Measurements from ENCODE around the gene TNS1.

TNS1 gene

GRCh38 chr2:217899231-217900009, 103.4 kb downstream of the TNS1 start:
- Mint-ChIP-seq H3K4me1 (peaks cover 5 to 16% of the 10 kb centered on the region in 2 donors), H3K27ac (no peak overlapping the region), H3K4me3 (no peak overlapping the region), H3K9me3 (no peaks in the 10 kb centered on the region), H3K36me3 (no peaks in the 10 kb centered on the region), H3K27me3 (peaks cover 5 to 20% of the 10 kb centered on the region in 2 donors)
- ATAC-seq (replicated peaks) (peak in 1 of 2 donors; percentile 35), DNase-seq (no peak)

- Mint-ChIP-seq H3K4me3 (no peak overlapping the region), H3K9me3 (no peaks in the 10 kb centered on the region), H3K27ac (no peak overlapping the region), H3K4me1 (peaks cover 5 to 11% of the 10 kb centered on the region in 2 donors), H3K27me3 (peaks cover 0 to 10% of the 10 kb centered on the region in 2 donors), H3K36me3 (no peaks in the 10 kb centered on the region)
- DNase-seq (no peak), ATAC-seq (replicated peaks) (no peak)
Observed at GRCh38 chr2:217897816-217898806, 104.7 kb downstream of the TNS1 start.

DNA sequence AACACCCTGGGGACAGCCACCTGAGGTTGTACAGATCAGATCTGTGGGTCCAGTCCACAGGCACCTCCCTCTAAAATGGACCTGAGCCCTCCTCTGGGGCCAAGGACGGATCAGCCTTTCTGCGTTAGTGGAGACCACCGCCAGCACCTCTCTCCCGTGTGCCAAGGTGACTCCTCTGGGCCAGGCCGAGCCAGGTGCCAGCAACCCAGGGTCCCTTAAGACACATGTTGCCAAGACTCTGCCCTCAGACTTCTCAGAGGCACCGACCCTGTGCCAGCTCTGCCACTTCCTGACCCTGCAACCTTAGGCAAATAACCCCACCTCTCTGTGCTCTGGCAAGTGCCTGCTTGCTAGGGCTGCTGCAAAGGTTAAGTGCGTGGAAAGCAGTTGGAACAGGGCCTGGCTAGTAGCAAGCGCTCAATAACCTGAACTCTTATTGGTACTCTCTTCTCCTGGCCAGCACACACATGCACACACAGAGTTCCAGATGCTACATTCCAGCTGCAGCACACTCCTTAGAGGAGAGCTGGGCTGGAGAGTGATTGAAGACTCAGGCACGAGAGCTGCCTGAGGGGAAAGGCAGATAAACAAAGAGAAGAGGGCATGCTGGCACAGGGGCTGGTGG, 105.6 kb downstream of the TNS1 start:
- no peaks in the 10 kb centered on the region for H3K9me3 Mint-ChIP-seq
- H3K27me3 Mint-ChIP-seq = peaks cover 0 to 7% of the 10 kb centered on the region in 2 donors
- no peaks in the 10 kb centered on the region for H3K36me3 Mint-ChIP-seq
- ATAC-seq (replicated peaks) (no peak), DNase-seq (no peak)
- H3K27ac Mint-ChIP-seq = no peak overlapping the region
- peaks cover 3 to 4% of the 10 kb centered on the region in 2 donors for H3K4me1 Mint-ChIP-seq
- no peak overlapping the region for H3K4me3 Mint-ChIP-seq

GRCh38 chr2:217895070-217895635, 107.6 kb downstream of the TNS1 start:
- DNase-seq (no peak), ATAC-seq (replicated peaks) (no peak)
- Mint-ChIP-seq H3K4me1 (peaks cover 0 to 2% of the 10 kb centered on the region in 2 donors), H3K27ac (no peak overlapping the region), H3K4me3 (no peak overlapping the region), H3K9me3 (no peaks in the 10 kb centered on the region), H3K27me3 (no peaks in the 10 kb centered on the region), H3K36me3 (no peaks in the 10 kb centered on the region)

DNA sequence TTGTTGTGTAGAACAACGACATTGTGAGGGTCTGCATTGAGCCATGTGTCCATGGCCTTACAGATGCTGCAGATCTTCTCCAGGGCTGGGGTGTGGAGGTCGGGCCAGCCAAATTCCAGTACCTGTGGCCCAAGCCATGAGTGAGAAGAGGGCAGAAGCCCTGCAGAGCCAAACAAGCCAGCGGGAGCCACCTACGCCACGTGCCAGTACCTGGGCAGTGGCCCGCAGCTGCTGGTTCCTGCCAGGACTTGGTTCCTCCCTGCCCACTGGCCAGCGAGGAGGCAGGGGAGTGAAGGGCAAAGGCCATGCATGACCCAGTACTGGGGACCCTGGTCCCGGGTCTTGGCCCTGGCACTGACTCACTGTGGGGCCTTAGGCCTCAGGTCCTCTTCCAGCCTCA, 109.4 kb downstream of the TNS1 start:
- H3K4me3 Mint-ChIP-seq = no peak overlapping the region
- H3K9me3 Mint-ChIP-seq = no peaks in the 10 kb centered on the region
- no peaks in the 10 kb centered on the region for H3K36me3 Mint-ChIP-seq
- H3K4me1 Mint-ChIP-seq = no peaks in the 10 kb centered on the region
- ATAC-seq (replicated peaks) (no peak), DNase-seq (no peak)
- H3K27ac Mint-ChIP-seq = no peak overlapping the region
- H3K27me3 Mint-ChIP-seq = no peaks in the 10 kb centered on the region

DNA sequence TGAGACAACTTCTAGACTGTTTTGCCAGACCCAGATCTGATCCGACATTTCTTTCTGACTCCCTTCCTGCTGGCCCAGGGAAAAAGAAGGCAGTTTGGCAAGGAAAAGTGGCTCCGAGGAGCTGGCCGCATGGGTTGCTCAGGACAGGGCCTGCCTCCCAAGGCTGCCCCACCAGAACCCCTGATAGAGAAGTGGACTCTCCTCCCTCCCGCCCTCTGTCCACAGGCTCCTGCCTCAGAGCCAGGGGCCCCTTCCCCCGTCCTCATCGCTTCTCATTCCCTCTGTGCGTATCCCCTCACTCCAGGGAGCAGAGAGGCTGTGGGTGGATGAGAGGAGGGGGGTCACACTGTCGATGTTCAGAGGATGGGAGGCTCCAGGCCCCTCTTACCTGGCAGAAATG, 110.2 kb downstream of the TNS1 start:
- H3K27ac Mint-ChIP-seq = no peak overlapping the region
- no peaks in the 10 kb centered on the region for H3K4me1 Mint-ChIP-seq
- DNase-seq (no peak), ATAC-seq (replicated peaks) (no peak)
- no peaks in the 10 kb centered on the region for H3K36me3 Mint-ChIP-seq
- H3K9me3 Mint-ChIP-seq = no peaks in the 10 kb centered on the region
- H3K27me3 Mint-ChIP-seq = no peaks in the 10 kb centered on the region
- no peak overlapping the region for H3K4me3 Mint-ChIP-seq

DNA sequence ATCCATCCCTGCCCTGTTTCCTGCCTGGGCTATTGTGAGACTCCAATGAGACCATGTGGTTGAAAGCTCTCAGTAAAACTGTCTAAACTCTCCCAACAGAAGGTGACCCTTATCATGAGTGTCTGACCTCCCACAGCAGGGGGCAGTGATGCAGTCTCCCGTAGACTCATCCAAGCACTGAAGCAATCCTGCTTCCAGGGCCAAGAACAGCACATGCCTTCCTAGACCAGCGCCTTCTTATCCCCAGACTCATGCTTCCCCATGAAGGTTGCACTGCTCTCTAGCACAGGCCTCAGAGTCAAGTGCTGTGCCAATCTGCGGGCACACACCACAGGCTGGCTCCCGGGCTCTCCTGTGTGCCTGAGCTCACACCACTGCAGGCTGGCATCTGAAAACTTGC, 112.3 kb downstream of the TNS1 start:
- Mint-ChIP-seq H3K27me3 (no peaks in the 10 kb centered on the region), H3K36me3 (no peaks in the 10 kb centered on the region), H3K4me1 (peaks cover 12 to 20% of the 10 kb centered on the region in 2 donors), H3K4me3 (no peak overlapping the region), H3K9me3 (no peaks in the 10 kb centered on the region), H3K27ac (no peak overlapping the region)
- DNase-seq (no peak), ATAC-seq (replicated peaks) (no peak)

DNA sequence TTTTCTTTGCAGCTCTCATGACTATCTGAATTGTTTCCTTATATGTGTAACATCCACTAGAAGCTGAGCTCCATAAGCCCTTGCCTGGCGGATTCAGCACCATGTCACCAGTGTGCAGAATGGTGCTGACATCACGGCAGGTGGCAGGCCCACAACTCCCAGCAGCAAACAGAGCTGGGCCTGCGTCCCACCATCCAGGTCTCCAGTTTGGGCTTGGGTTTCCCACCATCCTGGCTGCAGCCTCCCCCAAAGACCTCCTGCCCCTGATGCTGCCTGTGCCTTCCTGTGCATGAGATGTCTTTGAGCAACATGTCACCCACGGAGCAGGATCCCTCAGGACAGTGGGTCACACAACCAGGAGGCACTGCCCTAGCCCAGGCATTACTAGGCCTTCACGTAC, 113.1 kb downstream of the TNS1 start:
- Mint-ChIP-seq H3K9me3 (no peaks in the 10 kb centered on the region), H3K4me1 (peaks cover 13 to 23% of the 10 kb centered on the region in 2 donors), H3K27me3 (no peaks in the 10 kb centered on the region), H3K27ac (no peak overlapping the region), H3K36me3 (no peaks in the 10 kb centered on the region), H3K4me3 (no peak overlapping the region)
- ATAC-seq (replicated peaks) (no peak), DNase-seq (no peak)

GRCh38 chr2:217887841-217888701, 114.7 kb downstream of the TNS1 start:
- Mint-ChIP-seq H3K27me3 (no peaks in the 10 kb centered on the region), H3K27ac (no peak overlapping the region), H3K9me3 (no peaks in the 10 kb centered on the region), H3K4me1 (peaks cover 13 to 23% of the 10 kb centered on the region in 2 donors), H3K36me3 (no peaks in the 10 kb centered on the region), H3K4me3 (no peak overlapping the region)
- no peak for ATAC-seq (replicated peaks)
- DNase-seq = no peak

DNA sequence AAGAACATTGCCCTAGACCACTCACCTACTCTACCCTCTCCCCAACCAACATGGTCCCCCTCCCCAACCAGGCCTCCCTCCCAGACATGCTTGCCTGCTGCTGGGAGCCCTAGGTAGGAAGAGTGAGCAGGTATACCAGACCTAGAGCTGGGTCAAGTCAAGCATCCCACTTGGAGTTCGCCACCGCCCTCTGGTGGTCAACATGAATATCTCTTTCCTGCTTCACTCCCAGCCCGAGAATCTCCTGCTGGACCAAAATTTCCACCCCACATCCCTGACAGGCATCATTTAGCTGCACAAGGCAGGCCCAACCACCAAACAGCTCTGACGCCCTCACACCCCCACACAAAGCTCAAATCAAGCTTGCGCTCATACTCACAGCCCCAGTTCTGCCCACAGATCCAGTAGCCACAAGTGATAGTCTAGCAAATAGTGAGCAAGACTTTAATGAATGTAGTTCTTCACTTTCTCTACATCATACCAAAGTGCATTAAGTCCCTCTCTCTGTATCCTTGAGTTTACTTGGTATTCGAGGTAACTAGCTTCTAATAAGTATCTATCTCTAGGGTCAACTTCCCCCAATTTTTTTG, 116.0 kb downstream of the TNS1 start:
- Mint-ChIP-seq H3K27me3 (no peaks in the 10 kb centered on the region), H3K4me3 (no peak overlapping the region), H3K4me1 (peaks cover 13 to 23% of the 10 kb centered on the region in 2 donors), H3K36me3 (no peaks in the 10 kb centered on the region), H3K27ac (no peak overlapping the region), H3K9me3 (no peaks in the 10 kb centered on the region)
- DNase-seq = peak; percentile 34
- ATAC-seq (replicated peaks) = peak; percentile 77 to 87

- Mint-ChIP-seq H3K27ac (no peak overlapping the region), H3K27me3 (no peaks in the 10 kb centered on the region), H3K36me3 (no peaks in the 10 kb centered on the region), H3K4me3 (no peak overlapping the region), H3K9me3 (no peaks in the 10 kb centered on the region), H3K4me1 (peaks cover 13 to 23% of the 10 kb centered on the region in 2 donors)
- ATAC-seq (replicated peaks) (peak in 1 of 2 donors; percentile 27), DNase-seq (no peak)
Observed at GRCh38 chr2:217886091-217886490, 116.7 kb downstream of the TNS1 start.

- Mint-ChIP-seq H3K27me3 (no peaks in the 10 kb centered on the region), H3K27ac (no peak overlapping the region), H3K36me3 (no peaks in the 10 kb centered on the region), H3K4me1 (peaks cover 13 to 23% of the 10 kb centered on the region in 2 donors), H3K4me3 (no peak overlapping the region), H3K9me3 (no peaks in the 10 kb centered on the region)
- DNase-seq (no peak), ATAC-seq (replicated peaks) (no peak)
Observed at GRCh38 chr2:217884985-217885384, 117.8 kb downstream of the TNS1 start.

- H3K4me1 Mint-ChIP-seq = peaks cover 5 to 7% of the 10 kb centered on the region in 2 donors
- ATAC-seq (replicated peaks) (no peak), DNase-seq (no peak)
- no peaks in the 10 kb centered on the region for H3K27me3 Mint-ChIP-seq
- no peaks in the 10 kb centered on the region for H3K36me3 Mint-ChIP-seq
- no peak overlapping the region for H3K4me3 Mint-ChIP-seq
- no peak overlapping the region for H3K27ac Mint-ChIP-seq
- no peaks in the 10 kb centered on the region for H3K9me3 Mint-ChIP-seq
Observed at GRCh38 chr2:217880891-217881290, 121.9 kb downstream of the TNS1 start.

Measured in stimulated activated naive B cell treated with anti-CD40 and anti-IgM and Interleukin-4, amounts not matched to agents 10 μg/mL and 1 μg/mL and 100 μg/mL, for 72 hours (primary cell).